Epidermal melanocyte (primary cell): ENCODE results near the gene MRO.
"Not testable (repeated sequence)": the region's sequence is repeated elsewhere in the genome, so short reads cannot be mapped to it uniquely, and the experiment has no call there.

ENCODE experiments used
- DNase-seq: peaks from one replicate; pipeline ENCODE4 v3.0.0; 2011; ENCODE audit warnings: low spot score; ENCODE audit not compliant: insufficient read length

Gene MRO

GRCh38 chr18:50836521-50836957 is 16.7 kb upstream of the MRO start:
- no peak for DNase-seq

- DNase-seq, result not testable (repeated sequence)
Measured at GRCh38 chr18:50833496-50833895, 13.7 kb upstream of the MRO start.

- no peak for DNase-seq
Measured at GRCh38 chr18:50832754-50833153, 12.9 kb upstream of the MRO start.

- no peak for DNase-seq
Measured at GRCh38 chr18:50830544-50830943, 10.7 kb upstream of the MRO start.

GRCh38 chr18:50829644-50830043 is 9.8 kb upstream of the MRO start:
- no peak for DNase-seq

GRCh38 chr18:50826027-50826426 is 6.2 kb upstream of the MRO start:
- no peak for DNase-seq

GRCh38 chr18:50825621-50826020 is 5.8 kb upstream of the MRO start:
- no peak for DNase-seq

GRCh38 chr18:50822756-50823155 is 2.9 kb upstream of the MRO start:
- no peak for DNase-seq

- no peak for DNase-seq
Measured at GRCh38 chr18:50820901-50821520, 1.2 kb upstream of the MRO start.

GRCh38 chr18:50819027-50819727 is 639 bp downstream of the MRO start:
- DNase-seq, result no peak

GRCh38 chr18:50816419-50817166 is 3.2 kb downstream of the MRO start:
- DNase-seq, result no peak

- no peak for DNase-seq
Measured at GRCh38 chr18:50814395-50814794, 5.4 kb downstream of the MRO start.

- DNase-seq, result no peak
Measured at GRCh38 chr18:50813353-50813752, 6.5 kb downstream of the MRO start.

- no peak for DNase-seq
Measured at GRCh38 chr18:50812834-50813233, 7.0 kb downstream of the MRO start.

- DNase-seq, result no peak
Measured at GRCh38 chr18:50807176-50807575, 12.6 kb downstream of the MRO start.

GRCh38 chr18:50806208-50806616 is 13.6 kb downstream of the MRO start:
- DNase-seq, result no peak

- no peak for DNase-seq
Measured at GRCh38 chr18:50805732-50806131, 14.1 kb downstream of the MRO start.

- no peak for DNase-seq
Measured at GRCh38 chr18:50803592-50803991, 16.2 kb downstream of the MRO start.

- DNase-seq, result no peak
Measured at GRCh38 chr18:50802141-50802540, 17.7 kb downstream of the MRO start.

- DNase-seq, result no peak
Measured at GRCh38 chr18:50797142-50797541, 22.7 kb downstream of the MRO start.

- DNase-seq, result no peak
Measured at GRCh38 chr18:50796495-50796894, 23.3 kb downstream of the MRO start.
